ENCODE results near the gene GRM4. TPM values are rescaled to one million over a fixed set of nuclear protein-coding genes. Genes with fewer than 3 reads are reported as not detected.
A peak's percentile ranks its signal among the peaks of the same experiment; 100 is the strongest.

GRM4 gene
- total RNA-seq, 1 donor from 2014 or later: 1.2 TPM

GRCh38 chr6:33975661-33976436, 170.0 kb downstream of the GRM4 start:
- Histone ChIP-seq H3K4me3 (peak overlapping the region; percentile 36), H3K4me2 (peak overlapping the region; percentile 78), H3K27me3 (peaks cover 33% of the 10 kb centered on the region), H3K27ac (no peak overlapping the region), H3F3A (ENCODE audit: low read depth) (no peaks in the 10 kb centered on the region), H3K9me3 (ENCODE audit: low read depth) (no peaks in the 10 kb centered on the region), H2AFZ (replicated peaks) (peak overlapping the region; percentile 69), H3K36me3 (no peaks in the 10 kb centered on the region), H4K20me1 (ENCODE audit: low read depth) (no peaks in the 10 kb centered on the region), H3K79me2 (ENCODE audit: low read depth) (no peaks in the 10 kb centered on the region), H3K4me1 (peaks cover 7% of the 10 kb centered on the region), H3K9ac (no peak overlapping the region)
- Mint-ChIP-seq H3K27me3 (ENCODE audit: insufficient read depth, low read depth) (peaks cover 12% of the 10 kb centered on the region), H3K4me3 (no peak overlapping the region), H3K27ac (no peak overlapping the region), H3K4me1 (peaks cover 8% of the 10 kb centered on the region), H3K9me3 (peaks cover 3% of the 10 kb centered on the region), H3K36me3 (no peaks in the 10 kb centered on the region)
- peak; percentile 62 for DNase-seq (ENCODE audit: low spot score)
- peak; percentile 39 for TF ChIP-seq EZH2 (IDR thresholded peaks at IDR 0.05)
- TF ChIP-seq CTCF (IDR thresholded peaks at IDR 0.05): no peak

GRCh38 chr6:33974471-33974870, 171.4 kb downstream of the GRM4 start:
- no peak for DNase-seq (ENCODE audit: low spot score)
- TF ChIP-seq CTCF (IDR thresholded peaks at IDR 0.05): no peak
- TF ChIP-seq EZH2 (IDR thresholded peaks at IDR 0.05): no peak
- no peak for TF ChIP-seq EZH2phosphoT487 (IDR thresholded peaks at IDR 0.05)
- no peak overlapping the region for H3K4me3 Mint-ChIP-seq
- H3K9me3 ChIP-seq (ENCODE audit: low read depth): no peaks in the 10 kb centered on the region
- H3K9me3 Mint-ChIP-seq: peaks cover 3% of the 10 kb centered on the region
- no peaks in the 10 kb centered on the region for H3K36me3 Mint-ChIP-seq
- peaks cover 10% of the 10 kb centered on the region for H3K27me3 Mint-ChIP-seq (ENCODE audit: insufficient read depth, low read depth)
- H3K27ac Mint-ChIP-seq: no peak overlapping the region
- H3K4me1 ChIP-seq: peaks cover 7% of the 10 kb centered on the region
- peaks cover 8% of the 10 kb centered on the region for H3K4me1 Mint-ChIP-seq
- H3K27ac ChIP-seq: no peak overlapping the region
- H3K4me2 ChIP-seq: no peak overlapping the region
- H3K36me3 ChIP-seq: no peaks in the 10 kb centered on the region
- H2AFZ ChIP-seq (replicated peaks): no peak overlapping the region
- H3K9ac ChIP-seq: no peak overlapping the region
- no peaks in the 10 kb centered on the region for H4K20me1 ChIP-seq (ENCODE audit: low read depth)
- no peaks in the 10 kb centered on the region for H3K79me2 ChIP-seq (ENCODE audit: low read depth)
- H3K4me3 ChIP-seq: no peak overlapping the region
- H3K27me3 ChIP-seq: peaks cover 33% of the 10 kb centered on the region
- H3F3A ChIP-seq (ENCODE audit: low read depth): no peaks in the 10 kb centered on the region

GRCh38 chr6:33974030-33974429, 171.9 kb downstream of the GRM4 start:
- Mint-ChIP-seq H3K36me3 (no peaks in the 10 kb centered on the region), H3K4me1 (peaks cover 7% of the 10 kb centered on the region), H3K27me3 (ENCODE audit: insufficient read depth, low read depth) (peaks cover 10% of the 10 kb centered on the region), H3K9me3 (peaks cover 3% of the 10 kb centered on the region), H3K4me3 (no peak overlapping the region), H3K27ac (no peak overlapping the region)
- no peak overlapping the region for H3K27ac ChIP-seq
- no peaks in the 10 kb centered on the region for H3K36me3 ChIP-seq
- no peak overlapping the region for H3K4me2 ChIP-seq
- H3K79me2 ChIP-seq (ENCODE audit: low read depth): no peaks in the 10 kb centered on the region
- H3K9ac ChIP-seq: no peak overlapping the region
- H3K27me3 ChIP-seq: peaks cover 33% of the 10 kb centered on the region
- H4K20me1 ChIP-seq (ENCODE audit: low read depth): no peaks in the 10 kb centered on the region
- DNase-seq (ENCODE audit: low spot score): no peak
- peaks cover 7% of the 10 kb centered on the region for H3K4me1 ChIP-seq
- no peak overlapping the region for H3K4me3 ChIP-seq
- H2AFZ ChIP-seq (replicated peaks): no peak overlapping the region
- no peaks in the 10 kb centered on the region for H3F3A ChIP-seq (ENCODE audit: low read depth)
- no peaks in the 10 kb centered on the region for H3K9me3 ChIP-seq (ENCODE audit: low read depth)
- TF ChIP-seq EZH2 (IDR thresholded peaks at IDR 0.05) (no peak), CTCF (IDR thresholded peaks at IDR 0.05) (no peak), EZH2phosphoT487 (IDR thresholded peaks at IDR 0.05) (no peak)
